ENCODE results near the gene SPNS2. TPM values are rescaled to one million over a fixed set of nuclear protein-coding genes. Genes with fewer than 3 reads are reported as not detected.

Gene SPNS2
- total and polyA plus RNA-seq, 5 donors = 9.6 to 16.2 (median 10.6) TPM

DNA sequence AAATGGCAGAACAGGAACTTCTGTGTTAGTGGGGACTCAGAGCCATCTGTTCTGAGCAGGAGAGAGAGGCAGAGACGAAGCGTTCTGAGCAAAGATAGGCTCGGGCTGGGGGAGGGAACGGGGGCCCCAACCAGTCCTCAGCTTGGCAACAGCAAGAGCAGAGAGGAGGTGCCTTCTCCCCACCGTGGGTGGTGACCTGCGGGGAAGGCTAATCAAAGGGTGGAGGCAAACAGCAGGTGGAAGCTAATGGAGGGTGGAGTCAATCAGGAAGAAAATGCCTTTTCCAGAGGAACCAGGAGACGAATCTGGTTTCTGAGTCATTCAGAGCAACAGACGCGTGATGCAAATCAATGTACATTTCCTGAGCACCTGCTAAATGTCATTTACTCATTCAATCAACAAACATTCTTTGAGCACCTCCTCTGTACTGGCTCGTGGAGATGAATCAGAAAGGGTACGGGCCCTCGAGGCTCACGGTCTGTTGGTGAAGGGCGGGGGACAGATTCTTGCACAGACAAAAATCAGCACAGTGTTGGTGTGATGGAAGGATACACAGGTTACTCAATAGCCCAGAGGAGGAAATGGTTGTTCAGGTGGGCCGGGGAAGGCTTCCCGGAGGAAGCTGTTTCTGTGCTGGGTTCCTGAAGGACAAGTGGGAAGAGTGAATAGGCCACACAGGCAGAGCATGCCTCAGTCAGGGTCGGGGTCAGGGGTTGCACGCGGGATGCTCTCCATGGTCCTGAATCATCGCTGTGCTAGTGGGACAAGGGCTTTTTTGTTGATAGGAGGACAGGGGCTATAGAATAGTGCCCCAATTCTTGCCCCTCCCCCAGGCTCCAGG is 5.7 kb upstream of the SPNS2 start:
- intact Hi-C loops (cut with DNase I) = no loop called here
- H3K9me3 ChIP-seq (ENCODE audit: control insufficient read depth, low read length) = no peaks in the 10 kb centered on the region
- DNase-seq (peak in 2 of 3 donors; percentile 77), ATAC-seq (peak in 1 of 2 donors; percentile 26)
- H3K27ac ChIP-seq (ENCODE audit: low read length) = no peak overlapping the region
- H3K27me3 ChIP-seq (ENCODE audit: control insufficient read depth, insufficient read depth) = no peaks in the 10 kb centered on the region
- no peak overlapping the region for H3K4me3 ChIP-seq (ENCODE audit: low read length)
- WGBS = 46% methylated on average over 20 of the region's 20 CpGs
- H3K4me1 ChIP-seq (ENCODE audit: control insufficient read depth, insufficient read depth, low read length) = no peaks in the 10 kb centered on the region

DNA sequence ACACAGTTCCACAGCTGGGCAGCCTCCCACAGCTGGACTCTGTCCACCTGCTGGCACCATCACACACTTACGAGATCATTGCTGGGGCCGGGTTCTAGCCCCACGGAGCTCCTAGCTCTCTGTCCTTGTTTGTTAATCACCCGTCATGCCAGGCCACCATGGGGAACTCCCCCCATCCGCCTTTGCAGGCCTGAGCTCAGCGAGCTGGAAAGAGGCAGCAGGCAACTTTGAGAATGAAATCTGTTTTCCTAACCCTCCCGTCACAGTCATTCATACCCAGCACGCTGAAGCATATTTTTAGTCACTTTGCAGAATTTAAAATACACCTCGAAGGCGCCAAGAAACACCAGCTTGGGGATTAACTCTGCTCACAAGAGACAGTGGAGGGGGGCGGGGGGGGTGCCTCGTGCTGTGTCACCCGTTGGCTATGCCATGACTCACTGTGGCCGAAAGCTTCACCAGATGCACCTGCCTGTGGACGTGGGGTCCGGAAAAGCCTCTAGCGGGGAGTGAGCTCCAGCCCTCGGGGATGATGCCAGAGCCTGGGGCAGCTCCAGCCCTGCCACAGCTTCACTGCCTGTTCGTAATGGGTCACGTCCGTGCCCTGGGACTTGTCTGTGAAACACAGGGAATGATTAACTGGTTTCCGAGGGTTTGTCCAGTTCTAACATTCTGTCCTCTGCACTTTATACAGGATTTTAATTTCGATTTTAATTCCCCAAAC is 1.4 kb upstream of the SPNS2 start:
- no peak for ATAC-seq
- no peak overlapping the region for H3K27ac ChIP-seq (ENCODE audit: low read length)
- no peak overlapping the region for H3K4me3 ChIP-seq (ENCODE audit: low read length)
- H3K4me1 ChIP-seq (ENCODE audit: control insufficient read depth, insufficient read depth, low read length) = no peaks in the 10 kb centered on the region
- WGBS = 67% methylated on average over 23 of the region's 23 CpGs
- intact Hi-C loops (cut with DNase I) = no loop called here
- no peaks in the 10 kb centered on the region for H3K9me3 ChIP-seq (ENCODE audit: control insufficient read depth, low read length)
- no peaks in the 10 kb centered on the region for H3K27me3 ChIP-seq (ENCODE audit: control insufficient read depth, insufficient read depth)
- DNase-seq = peak in 2 of 3 donors; percentile 32 to 38

DNA sequence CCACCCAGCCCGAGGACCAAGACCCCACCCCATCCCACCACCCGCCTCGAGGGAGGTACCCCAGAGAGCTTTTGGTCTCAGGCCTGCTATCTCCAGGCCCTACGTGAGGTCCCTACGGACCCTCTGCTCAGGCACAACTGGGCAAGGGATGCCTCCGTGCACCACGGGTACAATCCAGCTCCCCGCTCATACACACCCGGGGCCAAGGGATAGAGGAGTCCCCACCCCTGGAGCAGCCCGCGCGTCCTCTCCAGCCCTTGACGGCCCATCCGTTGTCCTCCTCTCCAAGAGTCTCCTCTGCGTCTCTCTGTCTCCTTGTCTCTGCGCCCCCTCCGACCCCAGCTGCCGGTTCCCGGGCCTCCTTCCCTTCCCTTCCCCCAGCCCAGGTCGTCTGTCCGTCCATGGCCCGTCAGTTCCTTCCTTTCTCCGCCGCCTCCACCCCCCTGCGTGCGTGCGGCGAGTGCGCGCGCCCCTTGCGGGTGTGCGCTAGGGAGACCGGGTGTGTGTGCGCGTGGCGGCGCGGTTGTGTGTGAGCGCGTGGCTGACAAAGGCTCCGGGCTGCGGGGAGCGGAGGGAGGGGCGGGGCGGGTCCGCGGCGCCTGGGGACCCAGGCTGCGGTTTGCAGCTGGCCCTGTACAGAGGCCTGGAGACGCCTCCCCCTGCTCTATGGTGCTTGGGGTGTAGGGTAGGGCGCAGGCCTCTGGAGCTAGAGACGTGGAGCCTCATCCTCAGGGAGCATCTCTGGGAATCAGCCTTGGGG is 930 bp downstream of the SPNS2 start:
- peak; percentile 44 to 76 (median 76) for DNase-seq
- Histone ChIP-seq H3K27me3 (ENCODE audit: control insufficient read depth, insufficient read depth) (no peaks in the 10 kb centered on the region), H3K4me3 (ENCODE audit: low read length) (peak overlapping the region; percentile 57), H3K9me3 (ENCODE audit: control insufficient read depth, low read length) (no peaks in the 10 kb centered on the region), H3K27ac (ENCODE audit: low read length) (peak overlapping the region; percentile 6), H3K4me1 (ENCODE audit: control insufficient read depth, insufficient read depth, low read length) (no peaks in the 10 kb centered on the region)
- ATAC-seq = peak; percentile 23 to 56
- under 1% methylated on average over 53 of the region's 53 CpGs for WGBS
- intact Hi-C loops (cut with DNase I) = no loop called here

DNA sequence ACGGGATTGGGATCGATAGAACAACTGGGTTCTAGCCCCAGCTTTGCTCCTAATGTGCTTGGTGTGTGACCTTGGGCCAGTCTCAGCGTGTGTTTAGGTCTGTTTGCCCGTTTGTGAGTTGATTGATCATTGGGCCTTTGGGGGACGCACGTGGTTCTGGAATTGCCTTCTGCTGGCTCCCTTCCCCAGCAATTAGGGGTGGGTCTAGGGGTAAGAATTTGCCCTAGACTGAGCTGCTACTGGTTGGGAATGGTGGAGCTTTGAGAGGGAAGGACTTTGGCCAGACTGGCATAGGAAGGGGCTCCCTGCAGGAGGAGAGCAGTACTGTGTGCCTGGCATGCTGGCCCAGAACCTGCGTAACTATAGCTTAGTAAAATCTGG is 1.5 kb downstream of the SPNS2 start:
- H3K27ac ChIP-seq (ENCODE audit: low read length) = peak overlapping the region; percentile 6
- 24% methylated on average over 7 of the region's 7 CpGs for WGBS
- DNase-seq (no peak), ATAC-seq (no peak)
- no peaks in the 10 kb centered on the region for H3K27me3 ChIP-seq (ENCODE audit: control insufficient read depth, insufficient read depth)
- H3K9me3 ChIP-seq (ENCODE audit: control insufficient read depth, low read length) = no peaks in the 10 kb centered on the region
- intact Hi-C loops (cut with DNase I) = no loop called here
- no peaks in the 10 kb centered on the region for H3K4me1 ChIP-seq (ENCODE audit: control insufficient read depth, insufficient read depth, low read length)
- H3K4me3 ChIP-seq (ENCODE audit: low read length) = peak overlapping the region; percentile 57

DNA sequence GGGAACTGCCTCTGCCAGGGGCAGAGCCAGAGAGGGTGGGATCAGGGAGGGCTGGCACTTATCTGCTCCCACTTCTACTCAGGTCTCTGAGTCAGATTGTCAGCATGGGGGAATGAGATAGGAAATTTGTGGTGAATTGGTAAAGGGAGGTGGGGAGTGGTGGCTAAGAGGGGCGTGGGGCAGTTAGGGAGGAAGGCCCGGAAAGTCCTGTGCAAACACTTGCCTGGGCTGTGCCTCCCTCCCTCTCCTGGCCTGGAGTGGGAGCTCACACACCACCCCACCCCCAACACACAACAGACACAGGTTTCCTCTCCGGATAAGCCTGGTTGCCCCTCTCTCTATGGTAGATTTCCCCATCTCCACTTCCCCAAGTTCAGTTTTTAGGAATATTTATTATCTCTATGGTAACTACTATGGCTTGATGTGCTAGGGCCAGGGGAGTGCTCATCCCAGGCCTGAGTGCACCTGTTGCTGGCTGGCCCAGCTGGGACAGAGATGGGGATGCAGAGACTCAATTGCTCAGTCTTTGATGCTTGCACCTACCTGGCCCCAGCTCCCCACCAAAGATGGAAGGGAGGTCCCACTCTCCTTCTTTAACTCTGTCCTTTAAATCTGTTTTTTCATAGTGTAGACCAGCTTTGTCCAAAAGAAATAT is 2.7 kb downstream of the SPNS2 start:
- no peaks in the 10 kb centered on the region for H3K4me1 ChIP-seq (ENCODE audit: control insufficient read depth, insufficient read depth, low read length)
- H3K9me3 ChIP-seq (ENCODE audit: control insufficient read depth, low read length) = no peaks in the 10 kb centered on the region
- no peaks in the 10 kb centered on the region for H3K27me3 ChIP-seq (ENCODE audit: control insufficient read depth, insufficient read depth)
- WGBS = 30% methylated on average over 3 of the region's 3 CpGs
- H3K4me3 ChIP-seq (ENCODE audit: low read length) = no peak overlapping the region
- intact Hi-C loops (cut with DNase I) = no loop called here
- ATAC-seq = peak in 1 of 2 donors; percentile 15
- H3K27ac ChIP-seq (ENCODE audit: low read length) = no peak overlapping the region
- DNase-seq = no peak

DNA sequence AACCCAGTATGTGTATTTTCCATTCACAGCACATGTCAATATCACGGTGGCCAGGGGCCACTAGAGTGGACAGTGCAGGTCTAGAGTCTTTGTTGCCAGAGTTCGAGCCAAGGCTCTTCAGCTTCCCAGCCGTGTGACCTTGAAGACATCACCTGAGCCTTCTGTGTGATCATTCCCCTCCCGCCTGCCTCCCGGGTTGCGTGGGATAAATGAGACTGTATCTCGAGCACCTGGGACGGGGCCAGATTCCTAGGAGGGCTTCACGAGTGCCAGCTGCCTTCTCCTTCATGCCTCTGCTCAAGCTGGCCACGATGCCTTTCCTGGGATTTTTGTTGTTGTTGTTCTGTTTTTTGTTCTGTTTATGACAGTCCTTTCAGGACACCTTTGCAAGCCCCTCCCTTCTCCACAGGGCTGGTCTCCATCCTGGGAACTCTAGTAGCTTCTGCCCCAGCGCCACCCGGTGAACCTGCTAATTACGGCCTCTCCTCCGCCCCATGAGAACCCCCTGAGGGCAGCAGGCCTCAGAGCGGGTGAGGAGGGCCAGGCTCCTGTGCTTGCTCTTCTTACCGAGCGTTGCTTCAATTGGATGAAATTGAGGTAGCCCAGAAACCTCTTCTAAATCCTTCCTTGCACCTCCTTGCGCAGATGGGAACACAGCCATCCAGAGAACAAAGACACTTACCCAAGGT is 3.9 kb downstream of the SPNS2 start:
- Histone ChIP-seq H3K27me3 (ENCODE audit: control insufficient read depth, insufficient read depth) (no peaks in the 10 kb centered on the region), H3K4me3 (ENCODE audit: low read length) (no peak overlapping the region), H3K4me1 (ENCODE audit: control insufficient read depth, insufficient read depth, low read length) (no peaks in the 10 kb centered on the region), H3K27ac (ENCODE audit: low read length) (no peak overlapping the region), H3K9me3 (ENCODE audit: control insufficient read depth, low read length) (no peaks in the 10 kb centered on the region)
- 68% methylated on average over 18 of the region's 18 CpGs for WGBS
- intact Hi-C loops (cut with DNase I) = no loop called here
- DNase-seq = peak in 1 of 3 donors; percentile 1
- no peak for ATAC-seq

DNA sequence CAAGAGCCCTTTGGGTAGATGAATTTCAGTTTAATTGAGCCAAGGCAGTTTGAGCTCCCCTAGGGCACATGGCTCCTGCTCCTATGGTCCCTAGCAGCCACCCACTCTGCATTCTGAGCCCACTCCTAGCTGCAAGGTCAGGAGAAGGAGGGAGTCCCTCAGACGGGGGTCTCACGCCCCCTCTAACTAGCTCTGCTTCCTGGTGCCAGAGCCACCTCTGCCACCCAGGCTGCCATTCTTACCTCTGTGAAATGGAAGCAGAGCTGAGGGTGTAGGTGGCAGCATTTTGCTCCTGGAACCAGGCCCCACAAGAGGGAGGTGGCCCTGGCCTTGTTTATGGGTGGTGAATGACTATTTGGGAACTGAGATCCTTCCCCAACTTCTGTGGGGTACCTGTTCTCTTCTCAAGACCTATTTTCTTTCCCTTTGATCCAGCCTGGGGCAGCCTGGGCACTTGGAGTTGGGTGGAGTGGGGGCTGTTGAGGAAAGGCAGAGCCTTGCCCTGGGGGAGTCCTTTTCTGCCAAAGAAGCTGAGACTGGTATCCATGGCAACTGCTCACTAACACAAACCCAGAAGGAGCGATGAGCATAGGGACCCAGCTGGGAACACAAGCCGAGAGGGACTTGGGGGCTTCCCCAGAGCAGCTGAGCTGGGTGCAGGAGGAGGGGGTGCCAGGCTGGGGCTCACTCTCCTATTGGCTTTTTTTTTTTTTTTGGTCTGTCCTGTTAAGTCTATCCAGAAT is 4.8 kb downstream of the SPNS2 start:
- H3K4me3 ChIP-seq (ENCODE audit: low read length) = no peak overlapping the region
- H3K27me3 ChIP-seq (ENCODE audit: control insufficient read depth, insufficient read depth) = no peaks in the 10 kb centered on the region
- no peak for ATAC-seq
- WGBS = 86% methylated on average over 4 of the region's 4 CpGs
- intact Hi-C loops (cut with DNase I) = no loop called here
- no peaks in the 10 kb centered on the region for H3K9me3 ChIP-seq (ENCODE audit: control insufficient read depth, low read length)
- DNase-seq = peak in 1 of 3 donors; percentile 25
- H3K4me1 ChIP-seq (ENCODE audit: control insufficient read depth, insufficient read depth, low read length) = no peaks in the 10 kb centered on the region
- H3K27ac ChIP-seq (ENCODE audit: low read length) = peak overlapping the region; percentile 14

DNA sequence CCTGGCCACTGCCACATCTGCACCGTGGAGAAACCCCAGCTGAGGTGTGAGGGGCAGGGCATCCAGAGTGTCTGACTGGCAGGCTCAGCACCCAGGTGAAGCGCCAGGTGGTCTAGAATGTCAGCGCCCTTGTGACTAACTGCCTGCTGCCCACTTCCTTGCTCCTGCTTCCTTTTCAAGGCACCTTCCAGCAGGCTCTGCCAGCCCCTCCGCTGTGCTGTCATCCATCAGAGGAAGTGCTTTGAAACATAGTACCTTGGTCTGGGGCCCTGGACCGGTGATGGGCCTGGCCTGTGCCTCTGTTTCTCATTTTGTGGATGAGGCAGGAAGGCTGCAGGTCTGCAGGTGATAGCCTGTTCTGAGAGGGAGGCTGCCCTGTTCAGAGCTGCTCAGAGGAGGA is 5.5 kb downstream of the SPNS2 start:
- DNase-seq (peak in 1 of 3 donors; percentile 26), ATAC-seq (no peak)
- H3K4me1 ChIP-seq (ENCODE audit: control insufficient read depth, insufficient read depth, low read length) = no peaks in the 10 kb centered on the region
- H3K9me3 ChIP-seq (ENCODE audit: control insufficient read depth, low read length) = no peaks in the 10 kb centered on the region
- no peaks in the 10 kb centered on the region for H3K27me3 ChIP-seq (ENCODE audit: control insufficient read depth, insufficient read depth)
- WGBS = 75% methylated on average over 5 of the region's 5 CpGs
- peak overlapping the region; percentile 9 for H3K27ac ChIP-seq (ENCODE audit: low read length)
- intact Hi-C loops (cut with DNase I) = no loop called here
- no peak overlapping the region for H3K4me3 ChIP-seq (ENCODE audit: low read length)

DNA sequence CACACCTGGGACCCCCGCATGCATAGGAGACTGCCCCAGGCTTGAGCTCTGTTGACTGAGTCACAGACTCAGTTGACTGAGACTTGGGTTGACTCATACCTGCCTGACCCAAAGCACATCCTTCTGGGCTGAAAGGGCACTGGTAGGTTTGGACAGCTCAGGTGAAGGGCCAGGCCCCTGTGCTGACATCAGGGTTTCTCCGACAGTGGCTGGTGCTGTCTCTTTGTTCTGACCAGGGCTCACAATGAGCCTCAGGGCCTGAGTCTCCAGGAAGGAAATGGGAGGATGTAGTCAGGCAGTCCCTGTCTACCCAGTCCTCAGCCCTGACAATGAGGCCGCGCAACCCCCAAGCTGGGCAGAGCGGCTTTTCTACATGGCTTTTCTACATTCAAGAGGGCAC is 6.5 kb downstream of the SPNS2 start:
- ATAC-seq (no peak), DNase-seq (peak in 1 of 3 donors; percentile 41)
- Histone ChIP-seq H3K9me3 (ENCODE audit: control insufficient read depth, low read length) (no peaks in the 10 kb centered on the region), H3K27ac (ENCODE audit: low read length) (peak overlapping the region; percentile 7), H3K4me3 (ENCODE audit: low read length) (no peak overlapping the region), H3K27me3 (ENCODE audit: control insufficient read depth, insufficient read depth) (no peaks in the 10 kb centered on the region), H3K4me1 (ENCODE audit: control insufficient read depth, insufficient read depth, low read length) (peaks cover 3% of the 10 kb centered on the region)
- intact Hi-C loops (cut with DNase I) = no loop called here
- 80% methylated on average over 5 of the region's 5 CpGs for WGBS
